ENCODE measurements around the gene TAPT1.

Gene TAPT1

GRCh38 chr4:16235209-16235608 is 8.9 kb upstream of the TAPT1 start:
- peaks cover 6% of the 10 kb centered on the region for H3K4me1 ChIP-seq (ENCODE audit: control insufficient read depth, insufficient read depth, low read length)
- no peak for TF ChIP-seq BCL6B (tag by site-specific recombination; IDR thresholded peaks at IDR 0.05)
- TF ChIP-seq ZNF521 (tag by site-specific recombination; IDR thresholded peaks at IDR 0.05): no peak
- no peak for TF ChIP-seq ZNF350 (tag by site-specific recombination; IDR thresholded peaks at IDR 0.05)
- TF ChIP-seq ZSCAN30 (tag by site-specific recombination; IDR thresholded peaks at IDR 0.05): no peak
- TF ChIP-seq TCF7L2 (IDR thresholded peaks at IDR 0.05; ENCODE audit: borderline replicate concordance, low read depth, low read length): no peak
- TF ChIP-seq SP7 (tag by site-specific recombination; IDR thresholded peaks at IDR 0.05): no peak
- no peak for TF ChIP-seq ZNF558 (tag by site-specific recombination; IDR thresholded peaks at IDR 0.05)
- no peak for TF ChIP-seq CTCF (tag by site-specific recombination; IDR thresholded peaks at IDR 0.05)
- no peak for TF ChIP-seq ZNF112 (tag by site-specific recombination; IDR thresholded peaks at IDR 0.05)
- TF ChIP-seq, protein P1, sequence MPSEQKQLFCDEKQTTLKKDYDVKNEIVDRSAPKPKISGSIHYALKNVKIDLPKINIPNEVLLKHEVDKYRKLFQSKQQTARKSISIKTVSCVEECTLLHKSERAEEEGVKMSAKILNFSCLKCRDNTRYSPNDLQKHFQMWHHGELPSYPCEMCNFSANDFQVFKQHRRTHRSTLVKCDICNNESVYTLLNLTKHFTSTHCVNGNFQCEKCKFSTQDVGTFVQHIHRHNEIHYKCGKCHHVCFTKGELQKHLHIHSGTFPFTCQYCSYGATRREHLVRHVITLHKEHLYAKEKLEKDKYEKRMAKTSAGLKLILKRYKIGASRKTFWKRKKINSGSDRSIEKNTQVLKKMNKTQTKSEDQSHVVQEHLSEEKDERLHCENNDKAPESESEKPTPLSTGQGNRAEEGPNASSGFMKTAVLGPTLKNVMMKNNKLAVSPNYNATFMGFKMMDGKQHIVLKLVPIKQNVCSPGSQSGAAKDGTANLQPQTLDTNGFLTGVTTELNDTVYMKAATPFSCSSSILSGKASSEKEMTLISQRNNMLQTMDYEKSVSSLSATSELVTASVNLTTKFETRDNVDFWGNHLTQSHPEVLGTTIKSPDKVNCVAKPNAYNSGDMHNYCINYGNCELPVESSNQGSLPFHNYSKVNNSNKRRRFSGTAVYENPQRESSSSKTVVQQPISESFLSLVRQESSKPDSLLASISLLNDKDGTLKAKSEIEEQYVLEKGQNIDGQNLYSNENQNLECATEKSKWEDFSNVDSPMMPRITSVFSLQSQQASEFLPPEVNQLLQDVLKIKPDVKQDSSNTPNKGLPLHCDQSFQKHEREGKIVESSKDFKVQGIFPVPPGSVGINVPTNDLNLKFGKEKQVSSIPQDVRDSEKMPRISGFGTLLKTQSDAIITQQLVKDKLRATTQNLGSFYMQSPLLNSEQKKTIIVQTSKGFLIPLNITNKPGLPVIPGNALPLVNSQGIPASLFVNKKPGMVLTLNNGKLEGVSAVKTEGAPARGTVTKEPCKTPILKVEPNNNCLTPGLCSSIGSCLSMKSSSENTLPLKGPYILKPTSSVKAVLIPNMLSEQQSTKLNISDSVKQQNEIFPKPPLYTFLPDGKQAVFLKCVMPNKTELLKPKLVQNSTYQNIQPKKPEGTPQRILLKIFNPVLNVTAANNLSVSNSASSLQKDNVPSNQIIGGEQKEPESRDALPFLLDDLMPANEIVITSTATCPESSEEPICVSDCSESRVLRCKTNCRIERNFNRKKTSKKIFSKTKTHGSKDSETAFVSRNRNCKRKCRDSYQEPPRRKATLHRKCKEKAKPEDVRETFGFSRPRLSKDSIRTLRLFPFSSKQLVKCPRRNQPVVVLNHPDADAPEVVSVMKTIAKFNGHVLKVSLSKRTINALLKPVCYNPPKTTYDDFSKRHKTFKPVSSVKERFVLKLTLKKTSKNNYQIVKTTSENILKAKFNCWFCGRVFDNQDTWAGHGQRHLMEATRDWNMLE (tag by site-specific recombination; conservative IDR thresholded peaks at IDR 0.05; ENCODE audit: low read depth): no peak
- TF ChIP-seq SCRT2 (tag by site-specific recombination; IDR thresholded peaks at IDR 0.05): no peak
- no peak for TF ChIP-seq ZBTB48 (tag by site-specific recombination; IDR thresholded peaks at IDR 0.05)
- TF ChIP-seq ZNF596 (tag by site-specific recombination; IDR thresholded peaks at IDR 0.05): no peak
- no peak for TF ChIP-seq ZNF423 (tag by site-specific recombination; IDR thresholded peaks at IDR 0.05)
- TF ChIP-seq, protein P2, sequence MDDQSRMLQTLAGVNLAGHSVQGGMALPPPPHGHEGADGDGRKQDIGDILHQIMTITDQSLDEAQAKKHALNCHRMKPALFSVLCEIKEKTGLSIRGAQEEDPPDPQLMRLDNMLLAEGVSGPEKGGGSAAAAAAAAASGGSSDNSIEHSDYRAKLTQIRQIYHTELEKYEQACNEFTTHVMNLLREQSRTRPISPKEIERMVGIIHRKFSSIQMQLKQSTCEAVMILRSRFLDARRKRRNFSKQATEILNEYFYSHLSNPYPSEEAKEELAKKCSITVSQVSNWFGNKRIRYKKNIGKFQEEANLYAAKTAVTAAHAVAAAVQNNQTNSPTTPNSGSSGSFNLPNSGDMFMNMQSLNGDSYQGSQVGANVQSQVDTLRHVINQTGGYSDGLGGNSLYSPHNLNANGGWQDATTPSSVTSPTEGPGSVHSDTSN (CRISPR knock-in tag; IDR thresholded peaks at IDR 0.05): no peak
- no peak for TF ChIP-seq REPIN1 (tag by site-specific recombination; IDR thresholded peaks at IDR 0.05; ENCODE audit: low read depth)
- TF ChIP-seq ZNF707 (tag by site-specific recombination; IDR thresholded peaks at IDR 0.05): no peak
- TF ChIP-seq ZNF26 (tag by site-specific recombination; IDR thresholded peaks at IDR 0.05): no peak
- no peak overlapping the region for H3K27ac ChIP-seq (ENCODE audit: extremely low read depth, low read depth, low read length)
- no peaks in the 10 kb centered on the region for H3K36me3 ChIP-seq (ENCODE audit: control insufficient read depth in 2 of 2, insufficient read depth in 1 of 2, low read length in 2 of 2)
- H3K4me3 ChIP-seq (ENCODE audit: low read depth, low read length): no peak overlapping the region
- ChIA-PET POLR2A (no interaction called here), CTCF (interaction anchor here (0.7 kb wide), 1 partner anchor 30 kb away, joined by 4 read pairs; no protein-coding TSS in a partner anchor)
- H3K9me3 ChIP-seq (ENCODE audit: control insufficient read depth, insufficient read depth, low read depth, low read length): no peaks in the 10 kb centered on the region

Data from HEK293 (cell line).